ENCODE measurements around the gene ARSB.
"Not testable (repeated sequence)": the region's sequence is repeated elsewhere in the genome, so short reads cannot be mapped to it uniquely, and the experiment has no call there.

The ARSB gene

GRCh38 chr5:78771260-78772205, 213.6 kb downstream of the ARSB start:
- no peak for DNase-seq

GRCh38 chr5:78768781-78769380, 216.2 kb downstream of the ARSB start:
- DNase-seq, result no peak

- no peak for DNase-seq
Measured at GRCh38 chr5:78766412-78766762, 218.7 kb downstream of the ARSB start.

- peak; percentile 58 for DNase-seq
Measured at GRCh38 chr5:78765756-78766411, 219.2 kb downstream of the ARSB start.

- no peak for DNase-seq
Measured at GRCh38 chr5:78765116-78765515, 220.0 kb downstream of the ARSB start.

- DNase-seq, result no peak
Measured at GRCh38 chr5:78763659-78764189, 221.4 kb downstream of the ARSB start.

- DNase-seq, result not testable (repeated sequence)
Measured at GRCh38 chr5:78762743-78763142, 222.4 kb downstream of the ARSB start.

- DNase-seq, result no peak
Measured at GRCh38 chr5:78761840-78762239, 223.3 kb downstream of the ARSB start.

GRCh38 chr5:78760770-78761169, 224.3 kb downstream of the ARSB start:
- DNase-seq, result no peak

GRCh38 chr5:78760366-78760765, 224.7 kb downstream of the ARSB start:
- no peak for DNase-seq

- DNase-seq, result no peak
Measured at GRCh38 chr5:78758169-78758839, 226.8 kb downstream of the ARSB start.

GRCh38 chr5:78757269-78758053, 227.6 kb downstream of the ARSB start:
- DNase-seq, result no peak

- no peak for DNase-seq
Measured at GRCh38 chr5:78756858-78757257, 228.3 kb downstream of the ARSB start.

- DNase-seq, result no peak
Measured at GRCh38 chr5:78755822-78756429, 229.2 kb downstream of the ARSB start.

- no peak for DNase-seq
Measured at GRCh38 chr5:78754655-78755054, 230.5 kb downstream of the ARSB start.

GRCh38 chr5:78753093-78753531, 232.0 kb downstream of the ARSB start:
- no peak for DNase-seq

- no peak for DNase-seq
Measured at GRCh38 chr5:78751872-78752271, 233.2 kb downstream of the ARSB start.

- DNase-seq, result no peak
Measured at GRCh38 chr5:78750281-78750680, 234.8 kb downstream of the ARSB start.

GRCh38 chr5:78747705-78748359, 237.3 kb downstream of the ARSB start:
- DNase-seq, result peak; percentile 49

- peak; percentile 59 for DNase-seq
Measured at GRCh38 chr5:78747055-78747454, 238.1 kb downstream of the ARSB start.
